SK-N-SH (cell line): Measurements from ENCODE around the gene C3AR1. TPM values are rescaled to one million over a fixed set of nuclear protein-coding genes. Genes with fewer than 3 reads are reported as not detected.

Experiments used
- CTCF ChIA-PET: fragments of 300-600, 350-600 bp; formaldehyde crosslinking; extraction: SDS; loops from one replicate; lab custom pipeline; 2021; lab: Yijun Ruan, JAX
- POLR2A ChIA-PET: fragments of 350-600 bp; sonication (Branson Sonifier 250); formaldehyde crosslinking; extraction: SDS; loops from one replicate; lab custom pipeline; 2020; ENCODE audit warnings: antibody characterized with exemption, inconsistent platforms; lab: Yijun Ruan, JAX
- DNase-seq: peaks from one replicate; pipeline ENCODE4 v3.0.0; 2012
- H2AFZ ChIP-seq: fragments of 200-600 bp; sonication (generic); 2 replicates; pipeline ENCODE4 v1.8.1; 2016; ENCODE audit warnings: antibody characterized with exemption, mild to moderate bottlenecking, low read depth
- H3F3A ChIP-seq: fragments of 200-600 bp; sonication (generic); replicated peaks from 2 replicates; pipeline ENCODE3; 2016; ENCODE audit warnings: antibody characterized with exemption, mild to moderate bottlenecking; ENCODE audit not compliant: insufficient read depth
- H3K27ac ChIP-seq, 2 experiments: fragments of 200-500 bp in 1 of 2; fragments of 200-600 bp in 1 of 2; sonication (Bioruptor generic) in 1 of 2; sonication (generic), shearing (Covaris generic) in 1 of 2; 2 replicates each; pipeline versions ENCODE4 v1.5.1 to v1.6.1; 2014 to 2016; ENCODE audit warnings: low read depth in 2 of 2, inconsistent platforms in 1 of 2, low read length in 1 of 2, mild to moderate bottlenecking in 1 of 2, mixed read lengths in 1 of 2
- H3K27me3 ChIP-seq: fragments of 200-600 bp; sonication (generic), shearing (Covaris generic); 2 replicates; pipeline ENCODE4 v1.6.1; 2016; ENCODE audit warnings: mixed run types; ENCODE audit not compliant: insufficient read depth
- H3K36me3 ChIP-seq, 2 experiments: fragments of 200-500 bp in 1 of 2; fragments of 200-600 bp in 1 of 2; sonication (Bioruptor generic) in 1 of 2; sonication (generic) in 1 of 2; replicated peaks in 1 of 2; 2 replicates each; pipeline versions ENCODE3 to v1.5.1; 2014 to 2016; ENCODE audit warnings: low read length in 1 of 2, mild to moderate bottlenecking in 1 of 2; ENCODE audit not compliant: insufficient read depth in 2 of 2, control insufficient read depth in 1 of 2
- H3K4me1 ChIP-seq, 2 experiments: fragments of 200-500 bp in 1 of 2; fragments of 200-600 bp in 1 of 2; sonication (Bioruptor generic) in 1 of 2; sonication (generic), shearing (Covaris generic) in 1 of 2; 2 replicates each; pipeline versions ENCODE4 v1.5.1 to v1.6.1; 2014 to 2016; ENCODE audit warnings: low read depth in 1 of 2, low read length in 1 of 2, mixed run types in 1 of 2; ENCODE audit not compliant: insufficient read depth in 2 of 2, control insufficient read depth in 1 of 2
- H3K4me2 ChIP-seq: fragments of 200-600 bp; sonication (generic), shearing (Covaris generic); 2 replicates; pipeline ENCODE4 v1.6.1; 2017; ENCODE audit warnings: mixed run types
- H3K4me3 ChIP-seq, 2 experiments: fragments of 200-500 bp in 1 of 2; fragments of 200-600 bp in 1 of 2; sonication (Bioruptor generic) in 1 of 2; sonication (generic), shearing (Covaris generic) in 1 of 2; 2 replicates each; pipeline versions ENCODE4 v1.5.1 to v1.8.1; 2014 to 2016; ENCODE audit warnings: low read depth in 2 of 2, inconsistent platforms in 1 of 2, low read length in 1 of 2, mild to moderate bottlenecking in 1 of 2, mixed read lengths in 1 of 2, moderate library complexity in 1 of 2
- H3K79me2 ChIP-seq: fragments of 200-600 bp; sonication (generic); 2 replicates; pipeline ENCODE4 v1.8.1; 2017; ENCODE audit warnings: mild to moderate bottlenecking; ENCODE audit not compliant: insufficient read depth
- H3K9ac ChIP-seq: fragments of 200-600 bp; sonication (generic); 2 replicates; pipeline ENCODE4 v1.6.1; 2017; ENCODE audit warnings: mixed run types
- H3K9me2 ChIP-seq: fragments of 200-600 bp; sonication (generic); 2 replicates; pipeline ENCODE4 v1.6.1; 2017; ENCODE audit warnings: mixed run types
- H3K9me3 ChIP-seq: fragments of 200-600 bp; sonication (generic); 2 replicates; pipeline ENCODE4 v1.6.1; 2017; ENCODE audit warnings: mixed run types, mild to moderate bottlenecking, moderate library complexity
- H4K20me1 ChIP-seq: fragments of 200-600 bp; sonication (generic); 2 replicates; pipeline ENCODE4 v1.6.1; 2017; ENCODE audit warnings: mild to moderate bottlenecking, mixed run types; ENCODE audit not compliant: insufficient read depth
- CHD2 ChIP-seq: fragments of 150-350 bp; IDR thresholded peaks from 2 replicates; pipeline ENCODE4 v1.6.1; 2018; ENCODE audit warnings: low read length; ENCODE audit not compliant: partially characterized antibody
- CTCF ChIP-seq: fragments of 200-600 bp; sonication (generic); IDR thresholded peaks from 2 replicates; pipeline ENCODE4 v1.6.1; 2017; ENCODE audit warnings: antibody characterized with exemption, mild to moderate bottlenecking, moderate library complexity
- FOXJ3 ChIP-seq: sonication (generic); formaldehyde crosslinking; IDR thresholded peaks from 2 replicates; pipeline ENCODE4 v1.5.1; 2020; ENCODE audit warnings: mild to moderate bottlenecking, missing genetic modification reagents
- FOXM1 ChIP-seq: IDR thresholded peaks from 2 replicates; pipeline ENCODE4 v1.4.0; 2012; ENCODE audit warnings: low read depth, mild to moderate bottlenecking
- IRF3 ChIP-seq: fragments of 150-350 bp; IDR thresholded peaks from 2 replicates; pipeline ENCODE4 v1.6.1; 2016; ENCODE audit warnings: mild to moderate bottlenecking, low read depth, low read length
- MXI1 ChIP-seq: IDR thresholded peaks from 2 replicates; pipeline ENCODE4 v1.6.1; 2012; ENCODE audit warnings: mild to moderate bottlenecking, low read depth, low read length, improper control_type of control experiment
- NFIC ChIP-seq: IDR thresholded peaks from 2 replicates; pipeline ENCODE4 v1.4.0; 2012; ENCODE audit warnings: borderline replicate concordance
- PBX3 ChIP-seq: IDR thresholded peaks from 2 replicates; pipeline ENCODE4; 2012
- RAD21 ChIP-seq: IDR thresholded peaks from 2 replicates; pipeline ENCODE4 v1.6.1; 2012; ENCODE audit warnings: mild to moderate bottlenecking, low read length
- REST ChIP-seq: IDR thresholded peaks from 2 replicates; pipeline ENCODE4 v1.6.1; 2012; ENCODE audit warnings: mild to moderate bottlenecking, low read depth, low read length, moderate library complexity
- SIN3A ChIP-seq: IDR thresholded peaks from 2 replicates; pipeline ENCODE4 v1.6.1; 2012; ENCODE audit warnings: low read depth, mild to moderate bottlenecking, low read length, moderate library complexity, borderline replicate concordance
- SMC3 ChIP-seq: IDR thresholded peaks from 2 replicates; pipeline ENCODE4 v1.6.1; 2012; ENCODE audit warnings: low read depth, low read length, improper control_type of control experiment
- TAF1 ChIP-seq: IDR thresholded peaks from 2 replicates; pipeline ENCODE4 v1.6.1; 2012; ENCODE audit warnings: low read depth, mild to moderate bottlenecking, low read length, moderate library complexity, borderline replicate concordance
- TEAD4 ChIP-seq: IDR thresholded peaks from 2 replicates; pipeline ENCODE4 v1.4.0; 2012; ENCODE audit warnings: mild to moderate bottlenecking, borderline replicate concordance; ENCODE audit not compliant: insufficient read depth
- USF1 ChIP-seq: IDR thresholded peaks from 2 replicates; pipeline ENCODE4 v1.4.0; 2012; ENCODE audit warnings: low read depth, borderline replicate concordance
- YY1 ChIP-seq: IDR thresholded peaks from 2 replicates; pipeline ENCODE4 v1.4.0; 2012; ENCODE audit warnings: low read depth, mild to moderate bottlenecking
- ZBTB33 ChIP-seq: IDR thresholded peaks from 2 replicates; pipeline ENCODE4 v1.4.0; 2012; ENCODE audit warnings: low read depth, borderline replicate concordance
- WGBS: methylation state at CpG from one replicate; pipeline ENCODE4 v1.1.6; 2017; ENCODE audit warnings: low lambda C conversion rate; 5-methylcytosine and 5-hydroxymethylcytosine counted together
- polyA plus RNA-seq, 3 experiments: library from polyadenylated mRNA; depleted of rRNA; stranded (reverse); fragments of >200 nt; gene quantifications; 2 replicates each; pipeline ENCODE4 v1.2.3, GENCODE V29; 2012

The C3AR1 gene
- polyA plus RNA-seq, 1 of the 3 experiments (the other 2 are of a cell fraction): 1.4 TPM

- no peaks in the 10 kb centered on the region for H3K9me3 ChIP-seq
- ChIA-PET CTCF (interaction anchor here (0.6 to 1.0 kb wide), 2 partner anchors 9 to 28 kb away, joined by 3 read pairs; no protein-coding TSS in a partner anchor), POLR2A (no interaction called here)
- H3K27me3 ChIP-seq: no peaks in the 10 kb centered on the region
- 97% methylated on average over 7 of the region's 7 CpGs for WGBS
- H3K4me1 ChIP-seq: no peaks in the 10 kb centered on the region
- TF ChIP-seq FOXM1: no peak
- TF ChIP-seq FOXJ3: no peak
- no peak for TF ChIP-seq MXI1
- TF ChIP-seq CTCF: no peak
- no peak for TF ChIP-seq USF1
- TF ChIP-seq REST: no peak
- no peak for TF ChIP-seq ZBTB33
- TF ChIP-seq PBX3: no peak
- TF ChIP-seq YY1: no peak
- no peak for TF ChIP-seq IRF3
- TF ChIP-seq NFIC: no peak
- no peak for TF ChIP-seq TAF1
- no peak for TF ChIP-seq SMC3
- no peak for TF ChIP-seq TEAD4
- TF ChIP-seq RAD21: no peak
- no peak for TF ChIP-seq SIN3A
- TF ChIP-seq CHD2: no peak
- H3K9ac ChIP-seq: no peak overlapping the region
- no peak overlapping the region for H3K4me3 ChIP-seq
- H3K36me3 ChIP-seq: peaks cover 35 to 52% of the 10 kb centered on the region in 2 experiments
- H3K4me2 ChIP-seq: no peak overlapping the region
- H4K20me1 ChIP-seq: no peaks in the 10 kb centered on the region
- DNase-seq: no peak
- no peaks in the 10 kb centered on the region for H3K79me2 ChIP-seq
- H2AFZ ChIP-seq: no peak overlapping the region
- H3K27ac ChIP-seq: no peak overlapping the region
- H3K9me2 ChIP-seq: no peaks in the 10 kb centered on the region
- no peaks in the 10 kb centered on the region for H3F3A ChIP-seq
Measured at GRCh38 chr12:8052679-8053078, 13.5 kb downstream of the C3AR1 start.
